Breast epithelium (tissue), 3 donors: ENCODE results near the gene IFNK.

Experiments
- POLR2A ChIP-seq: fragments of 450-650 bp; IDR thresholded peaks from one replicate; pipeline ENCODE4 v1.6.1; 2016; ENCODE audit warnings: antibody characterized with exemption, mild to moderate bottlenecking, moderate library complexity
- POLR2AphosphoS5 ChIP-seq, 3 donors: sonication (generic); formaldehyde crosslinking; IDR thresholded peaks; one replicate each; pipeline ENCODE4 v1.6.1; 2017; ENCODE audit warnings: antibody characterized with exemption in 3 of 3
- TF ChIP-seq, protein P1 (sequence below), 3 donors: fragments of 450-650 bp; IDR thresholded peaks; one replicate each; pipeline ENCODE4 v1.5.1; 2016 to 2017; ENCODE audit warnings: antibody characterized with exemption in 3 of 3, mild to moderate bottlenecking in 3 of 3, moderate library complexity in 3 of 3

GRCh38 chr9:27478322-27478721 lies 45.8 kb upstream of the IFNK start:
- TF ChIP-seq, protein P1, sequence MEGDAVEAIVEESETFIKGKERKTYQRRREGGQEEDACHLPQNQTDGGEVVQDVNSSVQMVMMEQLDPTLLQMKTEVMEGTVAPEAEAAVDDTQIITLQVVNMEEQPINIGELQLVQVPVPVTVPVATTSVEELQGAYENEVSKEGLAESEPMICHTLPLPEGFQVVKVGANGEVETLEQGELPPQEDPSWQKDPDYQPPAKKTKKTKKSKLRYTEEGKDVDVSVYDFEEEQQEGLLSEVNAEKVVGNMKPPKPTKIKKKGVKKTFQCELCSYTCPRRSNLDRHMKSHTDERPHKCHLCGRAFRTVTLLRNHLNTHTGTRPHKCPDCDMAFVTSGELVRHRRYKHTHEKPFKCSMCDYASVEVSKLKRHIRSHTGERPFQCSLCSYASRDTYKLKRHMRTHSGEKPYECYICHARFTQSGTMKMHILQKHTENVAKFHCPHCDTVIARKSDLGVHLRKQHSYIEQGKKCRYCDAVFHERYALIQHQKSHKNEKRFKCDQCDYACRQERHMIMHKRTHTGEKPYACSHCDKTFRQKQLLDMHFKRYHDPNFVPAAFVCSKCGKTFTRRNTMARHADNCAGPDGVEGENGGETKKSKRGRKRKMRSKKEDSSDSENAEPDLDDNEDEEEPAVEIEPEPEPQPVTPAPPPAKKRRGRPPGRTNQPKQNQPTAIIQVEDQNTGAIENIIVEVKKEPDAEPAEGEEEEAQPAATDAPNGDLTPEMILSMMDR (IDR thresholded peaks at IDR 0.05): no peak
- no peak for TF ChIP-seq POLR2A
- TF ChIP-seq POLR2AphosphoS5 (IDR thresholded peaks at IDR 0.05): no peak
